Endodermal cell (in vitro differentiated cells): ENCODE data around the gene SH3GL1. TPM values are rescaled to one million over a fixed set of nuclear protein-coding genes. Genes with fewer than 3 reads are reported as not detected.
A peak's percentile ranks its signal among the peaks of the same experiment; 100 is the strongest.

Source experiments
- DNase-seq: peaks from one replicate; pipeline ENCODE4 v3.0.0-alpha.2; 2017
- H3K27ac ChIP-seq: 2 replicates; pipeline ENCODE4 v1.5.1; 2013; ENCODE audit warnings: mild to moderate bottlenecking, low read depth, low read length, moderate library complexity
- H3K27me3 ChIP-seq: 2 replicates; pipeline ENCODE4 v1.6.1; 2013; ENCODE audit warnings: mild to moderate bottlenecking, low read length, moderate library complexity; ENCODE audit not compliant: insufficient read depth, control insufficient read depth, poor library complexity, severe bottlenecking
- H3K36me3 ChIP-seq: 2 replicates; pipeline ENCODE4 v1.7.0; 2013; ENCODE audit warnings: mild to moderate bottlenecking, low read length, moderate library complexity; ENCODE audit not compliant: control insufficient read depth, insufficient read depth
- H3K4me1 ChIP-seq: one replicate; pipeline ENCODE4 v1.7.0; 2013; ENCODE audit warnings: low read length; ENCODE audit not compliant: control insufficient read depth, insufficient read depth
- H3K4me3 ChIP-seq: 2 replicates; pipeline ENCODE4 v1.5.1; 2013; ENCODE audit warnings: mild to moderate bottlenecking, low read length, moderate library complexity
- H3K9ac ChIP-seq: 2 replicates; pipeline ENCODE4 v1.6.1; 2013; ENCODE audit warnings: mild to moderate bottlenecking, low read length, moderate library complexity; ENCODE audit not compliant: poor library complexity, severe bottlenecking; ENCODE audit errors: extremely low read depth
- H3K9me3 ChIP-seq: 2 replicates; pipeline ENCODE4 v1.6.1; 2013; ENCODE audit warnings: mild to moderate bottlenecking, low read length, moderate library complexity; ENCODE audit not compliant: control insufficient read depth
- H3K27ac Mint-ChIP-seq: 2 replicates; pipeline ENCODE4 v1.8.0; 2020; ENCODE audit warnings: mixed read lengths
- H3K27me3 Mint-ChIP-seq: 2 replicates; pipeline ENCODE4 v1.8.0; 2021; ENCODE audit warnings: mild to moderate bottlenecking, mixed read lengths; ENCODE audit not compliant: insufficient read depth
- H3K36me3 Mint-ChIP-seq: 2 replicates; pipeline ENCODE4 v1.8.0; 2020; ENCODE audit warnings: low read depth, mixed read lengths
- H3K4me1 Mint-ChIP-seq: 2 replicates; pipeline ENCODE4 v1.8.0; 2020; ENCODE audit warnings: mixed read lengths
- H3K4me3 Mint-ChIP-seq: 2 replicates; pipeline ENCODE4 v1.8.0; 2020; ENCODE audit warnings: mild to moderate bottlenecking, moderate library complexity, mixed read lengths
- H3K9me3 Mint-ChIP-seq: 2 replicates; pipeline ENCODE4 v1.8.0; 2020; ENCODE audit warnings: mild to moderate bottlenecking, mixed read lengths
- WGBS, 2 experiments: methylation state at CpG; one replicate each; pipeline versions ENCODE4 v1.1.5 to v1.1.7; 2013; ENCODE audit warnings: missing lambda C conversion rate in 2 of 2, mixed read lengths in 1 of 2; ENCODE audit not compliant: insufficient coverage in 1 of 2, insufficient read length in 1 of 2; 5-methylcytosine and 5-hydroxymethylcytosine counted together
- total RNA-seq, 2 donors: library from RNA; stranded (reverse); fragmentation: NEBNext Ultra II Directional in 1 of 2; extraction: Animal tissue kit (Norgen Biotek cat#: 25700) in 1 of 2; gene quantifications; 2 replicates in 1 of 2; 3 replicates in 1 of 2; pipeline ENCODE4 v1.2.1, GENCODE V29; 2021
- TF ChIP-seq, protein P1 (sequence below): fragments of 200-600 bp; sonication (generic); conservative IDR thresholded peaks from 2 replicates; pipeline ENCODE4 v1.5.0; 2021; ENCODE audit warnings: antibody characterized with exemption, mild to moderate bottlenecking

Gene SH3GL1
- total RNA-seq, 2 donors from 2014 or later: 76.8 to 77.0 TPM

DNA sequence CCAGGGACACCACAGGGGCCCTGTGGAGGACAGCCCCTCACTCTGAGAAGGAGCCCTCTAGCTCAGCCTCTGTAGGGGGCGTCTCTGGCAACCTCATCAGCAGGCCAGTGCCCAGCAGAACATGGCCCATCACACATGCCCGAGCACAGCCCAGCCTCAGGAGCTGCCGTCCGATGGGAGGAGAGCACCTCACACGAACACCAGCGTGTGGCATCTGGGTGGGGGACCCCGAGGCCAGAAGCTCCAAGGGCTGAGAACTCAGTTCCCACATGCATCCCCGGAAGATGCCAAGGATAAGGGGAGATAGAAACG lies 11.3 kb downstream of the SH3GL1 start:
- Histone ChIP-seq H3K9me3 (no peaks in the 10 kb centered on the region), H3K4me3 (no peak overlapping the region), H3K4me1 (peaks cover 23% of the 10 kb centered on the region), H3K27ac (peak overlapping the region; percentile 64), H3K36me3 (peaks cover 9% of the 10 kb centered on the region), H3K9ac (no peak overlapping the region), H3K27me3 (no peaks in the 10 kb centered on the region)
- Mint-ChIP-seq H3K4me3 (no peak overlapping the region), H3K27me3 (no peaks in the 10 kb centered on the region), H3K36me3 (peaks cover 18% of the 10 kb centered on the region), H3K4me1 (peaks cover 41% of the 10 kb centered on the region), H3K9me3 (no peaks in the 10 kb centered on the region), H3K27ac (no peak overlapping the region)
- TF ChIP-seq, protein P1, sequence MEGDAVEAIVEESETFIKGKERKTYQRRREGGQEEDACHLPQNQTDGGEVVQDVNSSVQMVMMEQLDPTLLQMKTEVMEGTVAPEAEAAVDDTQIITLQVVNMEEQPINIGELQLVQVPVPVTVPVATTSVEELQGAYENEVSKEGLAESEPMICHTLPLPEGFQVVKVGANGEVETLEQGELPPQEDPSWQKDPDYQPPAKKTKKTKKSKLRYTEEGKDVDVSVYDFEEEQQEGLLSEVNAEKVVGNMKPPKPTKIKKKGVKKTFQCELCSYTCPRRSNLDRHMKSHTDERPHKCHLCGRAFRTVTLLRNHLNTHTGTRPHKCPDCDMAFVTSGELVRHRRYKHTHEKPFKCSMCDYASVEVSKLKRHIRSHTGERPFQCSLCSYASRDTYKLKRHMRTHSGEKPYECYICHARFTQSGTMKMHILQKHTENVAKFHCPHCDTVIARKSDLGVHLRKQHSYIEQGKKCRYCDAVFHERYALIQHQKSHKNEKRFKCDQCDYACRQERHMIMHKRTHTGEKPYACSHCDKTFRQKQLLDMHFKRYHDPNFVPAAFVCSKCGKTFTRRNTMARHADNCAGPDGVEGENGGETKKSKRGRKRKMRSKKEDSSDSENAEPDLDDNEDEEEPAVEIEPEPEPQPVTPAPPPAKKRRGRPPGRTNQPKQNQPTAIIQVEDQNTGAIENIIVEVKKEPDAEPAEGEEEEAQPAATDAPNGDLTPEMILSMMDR: no peak
- WGBS, 2 experiments: 90 to 94% methylated on average over 9 of the region's 9 CpGs
- no peak for DNase-seq

DNA sequence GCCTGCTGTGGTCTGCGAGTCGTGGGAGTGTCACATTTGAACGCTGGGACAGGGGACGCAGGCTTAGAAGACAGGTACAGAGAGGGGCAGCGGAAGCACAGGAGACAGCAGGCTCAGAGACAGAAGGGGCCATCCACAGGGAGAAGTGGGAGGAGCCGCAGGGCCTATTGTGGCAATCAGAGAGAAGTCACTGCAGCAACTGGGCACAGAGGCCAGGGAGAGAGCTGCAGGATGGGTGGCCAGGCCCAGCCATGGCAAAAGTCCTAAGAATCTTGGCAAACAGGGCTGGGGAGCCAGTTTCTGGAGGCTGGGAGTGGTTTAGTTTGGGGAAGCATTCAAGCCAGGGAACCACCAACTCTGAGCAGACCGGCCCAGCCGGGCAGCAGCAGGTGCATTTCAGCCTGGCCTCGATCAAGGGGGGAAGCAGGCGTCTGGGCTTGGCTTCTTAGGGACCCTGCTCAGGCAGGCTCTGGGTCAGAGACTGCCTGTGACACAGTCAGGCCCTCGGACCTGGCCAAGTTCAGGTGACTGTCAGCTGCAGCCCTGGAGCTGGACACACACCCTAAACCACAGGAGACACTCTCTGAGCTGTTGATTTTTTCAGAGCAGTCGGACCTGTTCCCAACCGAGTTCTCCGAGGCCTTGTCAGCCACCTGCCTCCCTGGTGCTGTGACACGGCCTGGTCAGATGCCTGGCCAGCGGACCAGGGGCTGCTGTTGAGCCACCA lies 11.8 kb downstream of the SH3GL1 start:
- H3K9me3 ChIP-seq: no peaks in the 10 kb centered on the region
- no peak for DNase-seq
- H3K27me3 ChIP-seq: no peaks in the 10 kb centered on the region
- no peak overlapping the region for H3K9ac ChIP-seq
- H3K27ac Mint-ChIP-seq: peak overlapping the region; percentile 61
- peaks cover 20% of the 10 kb centered on the region for H3K4me1 ChIP-seq
- peaks cover 21% of the 10 kb centered on the region for H3K36me3 Mint-ChIP-seq
- peaks cover 38% of the 10 kb centered on the region for H3K4me1 Mint-ChIP-seq
- TF ChIP-seq, protein P1: no peak
- peak overlapping the region; percentile 64 for H3K27ac ChIP-seq
- no peak overlapping the region for H3K4me3 Mint-ChIP-seq
- no peaks in the 10 kb centered on the region for H3K9me3 Mint-ChIP-seq
- no peak overlapping the region for H3K4me3 ChIP-seq
- H3K27me3 Mint-ChIP-seq: no peaks in the 10 kb centered on the region
- peaks cover 14% of the 10 kb centered on the region for H3K36me3 ChIP-seq
- 89% methylated on average over 7 to 16 of the region's 16 CpGs for WGBS, 2 experiments

DNA sequence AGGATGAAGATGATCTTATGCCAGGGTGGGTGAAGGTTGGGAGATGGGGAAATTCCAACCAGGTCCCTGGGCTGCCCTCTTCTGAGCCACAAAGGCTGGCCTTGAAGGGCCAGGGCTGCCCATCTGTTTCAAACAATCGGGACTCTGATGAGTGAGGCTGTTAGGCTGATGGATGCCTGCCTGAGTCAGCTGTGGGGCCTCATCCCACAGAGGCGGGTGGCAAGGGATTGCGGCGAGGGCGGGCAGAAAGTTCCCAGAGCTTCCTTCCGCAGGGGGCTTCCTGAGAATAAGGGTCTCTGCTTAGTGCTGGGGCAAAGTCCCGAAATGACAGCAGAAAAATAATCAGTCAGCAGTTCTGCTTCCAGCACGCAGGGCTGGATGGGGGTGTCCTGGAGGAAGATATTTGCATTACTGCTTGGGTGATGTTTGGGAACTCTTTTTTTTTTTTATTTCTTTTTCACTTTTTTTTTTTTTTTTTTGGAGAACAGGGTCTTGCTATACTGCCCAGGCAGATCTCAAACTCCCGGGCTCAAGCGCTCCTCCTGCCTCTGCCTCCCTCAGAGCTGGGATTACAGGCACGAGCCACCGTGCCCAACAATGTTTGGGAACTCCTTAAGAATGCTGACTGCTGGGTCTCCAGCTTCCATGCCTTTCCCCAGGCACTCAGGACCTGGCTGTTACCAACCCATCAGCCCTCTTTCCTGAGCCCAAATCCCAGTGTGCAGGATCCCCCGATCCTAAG lies 14.1 kb downstream of the SH3GL1 start:
- no peak overlapping the region for H3K9ac ChIP-seq

More for the DNA sequence above, 14.1 kb downstream of the SH3GL1 start:
- H3K27ac ChIP-seq: no peak overlapping the region
- DNase-seq: no peak
- Mint-ChIP-seq H3K27ac (no peak overlapping the region), H3K4me3 (no peak overlapping the region), H3K9me3 (no peaks in the 10 kb centered on the region), H3K27me3 (no peaks in the 10 kb centered on the region), H3K4me1 (peaks cover 28% of the 10 kb centered on the region), H3K36me3 (peaks cover 25% of the 10 kb centered on the region)
- H3K36me3 ChIP-seq: peaks cover 16% of the 10 kb centered on the region
- no peak overlapping the region for H3K4me3 ChIP-seq
- TF ChIP-seq, protein P1: peak; percentile 33
- peaks cover 14% of the 10 kb centered on the region for H3K4me1 ChIP-seq
- no peaks in the 10 kb centered on the region for H3K9me3 ChIP-seq
- WGBS, 2 experiments: 92 to 100% methylated on average over 3 to 13 of the region's 13 CpGs
- no peaks in the 10 kb centered on the region for H3K27me3 ChIP-seq
